Measurements from ENCODE around the gene SARS2.

GRCh38 chr19:38928391-38929001 is 2.1 kb downstream of the SARS2 start:
- TF ChIP-seq YY1 (IDR thresholded peaks at IDR 0.05; ENCODE audit: insufficient read depth, insufficient read length): no peak
- TF ChIP-seq ZNF274 (IDR thresholded peaks at IDR 0.05; ENCODE audit: low read depth, low read length): no peak
